ENCODE data around the gene CTSZ. TPM values are rescaled to one million over a fixed set of nuclear protein-coding genes. Genes with fewer than 3 reads are reported as not detected.

The CTSZ gene
- total RNA-seq, result 131 TPM
- long read RNA-seq, partial matches to known transcripts, result 0 of 6 reads
- long read RNA-seq, other reads (novel, unspliced or antisense), result 3 of 6 reads

- H3K4me3 ChIP-seq, result peak within 1 kb of the TSS; percentile 96
- peaks cover under 1% of the 10 kb centered on the region for H3K36me3 ChIP-seq
- H3K4me1 ChIP-seq, result peaks cover 74% of the 10 kb centered on the region
- no peaks in the 10 kb centered on the region for H3K9me3 ChIP-seq (replicated peaks)
- no peaks in the 10 kb centered on the region for H3K27me3 ChIP-seq (ENCODE audit: low read depth)
- H3K27ac ChIP-seq (replicated peaks), result peak within 1 kb of the TSS; percentile 89
- intact Hi-C loops (cut with micrococcal nuclease), result no loop called here
- TF ChIP-seq, protein P1, sequence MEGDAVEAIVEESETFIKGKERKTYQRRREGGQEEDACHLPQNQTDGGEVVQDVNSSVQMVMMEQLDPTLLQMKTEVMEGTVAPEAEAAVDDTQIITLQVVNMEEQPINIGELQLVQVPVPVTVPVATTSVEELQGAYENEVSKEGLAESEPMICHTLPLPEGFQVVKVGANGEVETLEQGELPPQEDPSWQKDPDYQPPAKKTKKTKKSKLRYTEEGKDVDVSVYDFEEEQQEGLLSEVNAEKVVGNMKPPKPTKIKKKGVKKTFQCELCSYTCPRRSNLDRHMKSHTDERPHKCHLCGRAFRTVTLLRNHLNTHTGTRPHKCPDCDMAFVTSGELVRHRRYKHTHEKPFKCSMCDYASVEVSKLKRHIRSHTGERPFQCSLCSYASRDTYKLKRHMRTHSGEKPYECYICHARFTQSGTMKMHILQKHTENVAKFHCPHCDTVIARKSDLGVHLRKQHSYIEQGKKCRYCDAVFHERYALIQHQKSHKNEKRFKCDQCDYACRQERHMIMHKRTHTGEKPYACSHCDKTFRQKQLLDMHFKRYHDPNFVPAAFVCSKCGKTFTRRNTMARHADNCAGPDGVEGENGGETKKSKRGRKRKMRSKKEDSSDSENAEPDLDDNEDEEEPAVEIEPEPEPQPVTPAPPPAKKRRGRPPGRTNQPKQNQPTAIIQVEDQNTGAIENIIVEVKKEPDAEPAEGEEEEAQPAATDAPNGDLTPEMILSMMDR (IDR thresholded peaks at IDR 0.05; ENCODE audit: borderline replicate concordance), result no peak
- DNase-seq, result peak; percentile 81
Measured at GRCh38 chr20:59006864-59007664, at the start of gene CTSZ. TSS of gene CTSZ (minus strand) at chr20:59007254. CDS start at chr20:59007128, 126 bp downstream.

DNA sequence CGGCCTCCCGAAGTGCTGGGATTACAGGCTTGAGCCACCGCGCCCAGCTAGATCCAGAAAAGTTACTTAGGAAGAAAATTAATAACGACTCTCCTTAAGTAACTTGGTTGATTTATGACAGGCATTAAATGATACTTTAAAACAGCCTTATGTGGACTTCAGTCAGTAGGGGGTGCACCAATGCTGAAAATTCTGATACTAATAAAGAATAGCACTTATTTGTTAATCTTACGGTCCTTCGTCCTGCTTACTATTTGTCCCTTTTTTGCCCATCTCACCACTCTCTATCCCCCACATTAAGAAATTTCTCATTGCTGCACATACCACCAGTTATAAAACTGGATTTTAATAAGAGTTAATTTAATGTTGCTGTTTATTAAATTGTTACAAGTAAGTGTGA, 48.2 kb upstream of the CTSZ start:
- H3K4me3 ChIP-seq, result no peak overlapping the region
- H3K27me3 ChIP-seq (ENCODE audit: low read depth), result peaks cover 17% of the 10 kb centered on the region
- no peak overlapping the region for H3K27ac ChIP-seq (replicated peaks)
- TF ChIP-seq, protein P1 (IDR thresholded peaks at IDR 0.05; ENCODE audit: borderline replicate concordance), result peak; percentile 53
- no peaks in the 10 kb centered on the region for H3K36me3 ChIP-seq
- no peaks in the 10 kb centered on the region for H3K9me3 ChIP-seq (replicated peaks)
- H3K4me1 ChIP-seq, result no peaks in the 10 kb centered on the region
- DNase-seq, result no peak
- intact Hi-C loops (cut with micrococcal nuclease), result no loop called here

GRCh38 chr20:59051666-59052185, 44.7 kb upstream of the CTSZ start:
- no peaks in the 10 kb centered on the region for H3K36me3 ChIP-seq
- peaks cover 17% of the 10 kb centered on the region for H3K27me3 ChIP-seq (ENCODE audit: low read depth)
- no peak overlapping the region for H3K4me3 ChIP-seq
- H3K27ac ChIP-seq (replicated peaks), result no peak overlapping the region
- no peak for DNase-seq
- no peaks in the 10 kb centered on the region for H3K9me3 ChIP-seq (replicated peaks)
- intact Hi-C loops (cut with micrococcal nuclease), result no loop called here
- TF ChIP-seq, protein P1 (IDR thresholded peaks at IDR 0.05; ENCODE audit: borderline replicate concordance), result no peak
- no peaks in the 10 kb centered on the region for H3K4me1 ChIP-seq

- no peaks in the 10 kb centered on the region for H3K4me1 ChIP-seq
- TF ChIP-seq, protein P1 (IDR thresholded peaks at IDR 0.05; ENCODE audit: borderline replicate concordance), result no peak
- peaks cover 17% of the 10 kb centered on the region for H3K27me3 ChIP-seq (ENCODE audit: low read depth)
- no peaks in the 10 kb centered on the region for H3K36me3 ChIP-seq
- no peak overlapping the region for H3K27ac ChIP-seq (replicated peaks)
- no peaks in the 10 kb centered on the region for H3K9me3 ChIP-seq (replicated peaks)
- no peak overlapping the region for H3K4me3 ChIP-seq
- intact Hi-C loops (cut with micrococcal nuclease), result no loop called here
- DNase-seq, result no peak
Measured at GRCh38 chr20:59050437-59050836, 43.4 kb upstream of the CTSZ start.

GRCh38 chr20:59048681-59049030, 41.6 kb upstream of the CTSZ start:
- TF ChIP-seq, protein P1 (IDR thresholded peaks at IDR 0.05; ENCODE audit: borderline replicate concordance), result no peak
- intact Hi-C loops (cut with micrococcal nuclease), result no loop called here
- Histone ChIP-seq H3K27me3 (ENCODE audit: low read depth) (peaks cover 17% of the 10 kb centered on the region), H3K9me3 (replicated peaks) (no peaks in the 10 kb centered on the region), H3K27ac (replicated peaks) (no peak overlapping the region), H3K4me1 (no peaks in the 10 kb centered on the region), H3K4me3 (no peak overlapping the region), H3K36me3 (no peaks in the 10 kb centered on the region)
- DNase-seq, result no peak

Measured in left ventricle myocardium inferior (tissue), 1 donor.